Adrenal gland (tissue), 19 donors: ENCODE measurements around the gene GDF7. TPM values are rescaled to one million over a fixed set of nuclear protein-coding genes. Genes with fewer than 3 reads are reported as not detected.
A peak's percentile ranks its signal among the peaks of the same experiment; 100 is the strongest.

Experiments used
- DNase-seq, 7 donors: peaks; one replicate each; pipeline ENCODE4 v3.0.0-alpha.2; 2019 to 2020
- H3K27ac ChIP-seq, 5 donors: fragments of 200-600 bp; sonication (generic) in 4 of 5; 1 replicate in 3 of 5; 2 replicates in 2 of 5; pipeline versions ENCODE4 v1.5.1 to v1.8.0; 2016 to 2020; ENCODE audit warnings: mild to moderate bottlenecking in 1 of 5
- H3K27me3 ChIP-seq: fragments of 200-600 bp; 2 replicates; pipeline ENCODE4 v1.8.0; 2021
- H3K36me3 ChIP-seq, 2 donors: fragments of 200-600 bp; replicated peaks in 1 of 2; 1 replicate in 1 of 2; 2 replicates in 1 of 2; pipeline versions ENCODE4 v1.5.1 to v1.8.0; 2018 to 2022
- H3K4me1 ChIP-seq, 2 donors: fragments of 200-600 bp; replicated peaks in 1 of 2; 1 replicate in 1 of 2; 2 replicates in 1 of 2; pipeline versions ENCODE4 v1.5.1 to v1.8.0; 2018 to 2021
- H3K4me3 ChIP-seq, 4 donors: fragments of 200-600 bp; sonication (generic) in 3 of 4; one replicate each; pipeline ENCODE4 v1.5.1; 2016 to 2018
- H3K9me3 ChIP-seq, 3 donors: fragments of 200-600 bp; sonication (generic) in 1 of 3; replicated peaks in 1 of 3; 1 replicate in 2 of 3; 2 replicates in 1 of 3; pipeline versions ENCODE4 v1.5.1 to v1.8.0; 2016 to 2021
- CTCF ChIP-seq, 6 experiments: fragments of 450-650 bp in 4 of 6; fragments of 200-600 bp in 2 of 6; sonication (generic) in 1 of 6; IDR thresholded peaks; 1 replicate in 5 of 6; 2 replicates in 1 of 6; pipeline versions ENCODE4 v1.5.1 to v1.8.0; 2016 to 2021; ENCODE audit warnings: antibody characterized with exemption in 6 of 6, mild to moderate bottlenecking in 2 of 6, moderate library complexity in 1 of 6
- POLR2A ChIP-seq, 2 donors: fragments of 450-650 bp; IDR thresholded peaks; one replicate each; pipeline ENCODE4 v1.6.1; 2017; ENCODE audit warnings: antibody characterized with exemption in 2 of 2, mild to moderate bottlenecking in 2 of 2, moderate library complexity in 1 of 2
- WGBS, 4 donors: extraction: QIAGEN DNeasy Blood & Tissue Kit in 2 of 4; methylation state at CpG; one replicate each; pipeline versions ENCODE4 v1.1.5 to v1.1.7; 2013 to 2017; 5-methylcytosine and 5-hydroxymethylcytosine counted together
- intact Hi-C, 2 donors: fragments of 100-400 bp; cut with DNase I; formaldehyde crosslinking; loops; one replicate each; pipeline versions ENCODE4 v1.14.1 to v1.15.0; 2022 to 2023
- long read RNA-seq, 10 donors: library from polyadenylated mRNA in 3 of 10; unstranded in 2 of 10; stranded (forward) in 1 of 10; transcript quantifications; one replicate each; pipeline ENCODE4 v2.0.0 and lab custom pipeline, GENCODE V29; 2021 to 2026
- polyA plus RNA-seq, 3 donors: library from polyadenylated mRNA; stranded (reverse); fragments of 200-250 nt in 2 of 3; fragments of 350-450 nt in 1 of 3; fragmentation: Illumina TruSeq in 1 of 3; extraction: RNeasy Lipid Tissue Mini Kit (QIAGEN cat#74804) in 1 of 3; gene quantifications; one replicate each; pipeline ENCODE4 v1.2.3, GENCODE V29; 2013 to 2014
- total RNA-seq, 9 donors: library from RNA; depleted of rRNA in 4 of 9; stranded (reverse); fragments of >200 nt in 4 of 9; fragments of 120-200 nt in 1 of 9; fragmentation: NEBNext Ultra II Directional in 1 of 9; extraction: Animal tissue kit (Norgen Biotek cat#: 25700) in 1 of 9; gene quantifications; one replicate each; pipeline versions ENCODE4 v1.1.0 to v1.2.4, GENCODE V29; 2013 to 2023
- donor health status: healthy with polysubstance abuse.
- donor health status: Bipolar disorder and iron deficiency.
- donor health status: DM: yes; HTN: yes; CAD: no.
- donor health status: DM: no; HTN: no; CAD: no.
- donor health status: DM: no; HTN: no; CAD: no.
- donor health status: DM: yes; HTN: yes; CAD: no.

The GDF7 gene
- total RNA-seq (1 to 10 TPM in 3 of 9 donors, under 1 TPM in 6; 0.17 to 1.8 (median 0.55) TPM), polyA plus RNA-seq (under 1 TPM; 0.22 to 0.30 (median 0.24) TPM)
- long read RNA-seq, donor 1, result 0 reads
- long read RNA-seq, donor 2, result 0 reads
- long read RNA-seq, donor 3, result 0 reads
- long read RNA-seq, donor 4, result 0 reads
- long read RNA-seq, donor 5, result 0 reads
- long read RNA-seq, donor 6, result 0 reads
- long read RNA-seq, donor 7, result 0 reads
- long read RNA-seq, donor 8, result 0 reads
- long read RNA-seq, donor 9, result 0 reads
- long read RNA-seq, donor 10, result 0 reads

GRCh38 chr2:20666304-20667150, at the start of gene GDF7:
Gene GDF7 (plus strand): TSS chr2:20667144. CDS start chr2:20667240, 96 bp downstream.
- Histone ChIP-seq H3K4me3 (peak within 1 kb of the TSS in 2 of 4 donors; percentile 29 to 50), H3K9me3 (no peaks in the 10 kb centered on the region), H3K36me3 (no peaks in the 10 kb centered on the region), H3K27me3 (peaks cover 77% of the 10 kb centered on the region), H3K27ac (peak within 1 kb of the TSS in 1 of 5 donors; percentile 9), H3K4me1 (peaks cover 13 to 18% of the 10 kb centered on the region in 2 donors)
- WGBS, 4 donors, result 0 to 1% (median 1%) methylated on average over 24 to 86 of the region's 86 CpGs
- TF ChIP-seq POLR2A (IDR thresholded peaks at IDR 0.05) (no peak), CTCF (IDR thresholded peaks at IDR 0.05) (no peak)
- DNase-seq, result peak in 4 of 7 donors; percentile 16 to 53 (median 42)
- intact Hi-C loops, result no loop called here

- Histone ChIP-seq H3K9me3 (no peaks in the 10 kb centered on the region), H3K27ac (peak overlapping the region; percentile 90 to 100 (median 99)), H3K36me3 (peaks cover 0 to 22% of the 10 kb centered on the region in 2 donors), H3K4me1 (peaks cover 29 to 68% of the 10 kb centered on the region in 2 donors), H3K27me3 (no peaks in the 10 kb centered on the region), H3K4me3 (no peak overlapping the region)
- DNase-seq, result peak; percentile 98 to 100 (median 99)
- peak in 1 of 2 donors; percentile 85 for TF ChIP-seq POLR2A (IDR thresholded peaks at IDR 0.05)
- TF ChIP-seq CTCF (IDR thresholded peaks at IDR 0.05), result peak; percentile 47 to 93 (median 92)
- intact Hi-C loops, result loop anchor here in 1 of 2 donors (2.0 kb wide), 1 partner anchor 21 kb away; no protein-coding TSS in a partner anchor
- WGBS, 4 donors, result 13 to 21% (median 16%) methylated on average over 10 to 14 of the region's 14 CpGs
Measured at GRCh38 chr2:20617892-20618467, 49.0 kb upstream of the GDF7 start.

GRCh38 chr2:20618468-20618885, 48.5 kb upstream of the GDF7 start:
- Histone ChIP-seq H3K27ac (peak overlapping the region; percentile 90 to 100 (median 99)), H3K9me3 (no peaks in the 10 kb centered on the region), H3K27me3 (no peaks in the 10 kb centered on the region), H3K4me3 (no peak overlapping the region), H3K36me3 (peaks cover 0 to 27% of the 10 kb centered on the region in 2 donors), H3K4me1 (peaks cover 33 to 73% of the 10 kb centered on the region in 2 donors)
- peak in 1 of 2 donors; percentile 27 for TF ChIP-seq POLR2A (IDR thresholded peaks at IDR 0.05)
- no peak for TF ChIP-seq CTCF (IDR thresholded peaks at IDR 0.05)
- intact Hi-C loops, result no loop called here
- DNase-seq, result peak; percentile 66 to 90 (median 88)
- WGBS, 4 donors, result 25 to 50% (median 33%) methylated on average over 5 to 10 of the region's 10 CpGs
